ENCODE data around the gene PAPOLB.

Gene PAPOLB

DNA sequence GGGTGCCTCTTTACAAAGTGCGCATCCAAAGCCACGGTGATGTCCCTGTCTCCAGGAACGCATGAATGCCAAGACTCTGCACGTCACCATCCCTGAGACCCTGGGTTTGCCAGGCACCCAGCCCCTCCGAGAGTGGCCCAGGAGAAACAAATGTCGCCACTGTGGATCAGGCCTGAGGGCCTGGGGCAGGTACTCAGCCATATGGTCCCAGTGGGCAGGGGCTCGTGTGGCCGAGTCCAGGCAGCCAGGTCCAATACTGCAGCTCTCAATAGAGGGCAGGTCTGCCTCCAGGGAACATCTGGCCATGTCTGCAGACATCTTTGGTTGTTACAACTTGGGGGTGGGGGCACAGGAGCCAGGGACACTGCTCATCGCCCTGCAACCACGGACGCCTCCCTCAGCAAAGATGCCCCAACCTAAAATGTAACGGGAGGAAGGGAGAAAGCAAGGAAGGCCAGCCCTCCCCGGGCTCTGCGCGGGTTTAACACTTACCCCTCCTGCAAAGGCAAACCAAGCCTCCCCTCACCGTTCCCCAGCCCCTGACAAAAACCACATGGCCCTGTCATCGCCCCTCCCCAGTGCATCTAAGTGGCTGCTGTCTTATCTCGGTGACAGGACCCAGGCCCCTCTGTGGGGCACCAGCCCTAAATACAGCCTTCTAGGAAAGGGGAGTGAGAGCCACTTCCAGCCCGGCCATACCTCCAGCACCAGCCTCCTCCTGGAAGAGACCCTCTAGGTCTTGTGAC, 10.3 kb upstream of the PAPOLB start:
- Histone ChIP-seq H3K9ac (no peak overlapping the region), H3K36me3 (ENCODE audit: control insufficient read depth, insufficient read depth, low read length) (no peaks in the 10 kb centered on the region), H3K27me3 (ENCODE audit: control insufficient read depth, insufficient read depth, low read length) (no peaks in the 10 kb centered on the region), H3K4me3 (ENCODE audit: low read depth, low read length) (no peak overlapping the region), H3K79me2 (peaks cover 3% of the 10 kb centered on the region), H3K27ac (no peak overlapping the region), H2AFZ (no peak overlapping the region), H3K4me1 (no peaks in the 10 kb centered on the region), H3K9me3 (ENCODE audit: control insufficient read depth, low read length) (no peaks in the 10 kb centered on the region), H3K4me2 (ENCODE audit: low read length) (no peak overlapping the region)
- TF ChIP-seq, protein P1, sequence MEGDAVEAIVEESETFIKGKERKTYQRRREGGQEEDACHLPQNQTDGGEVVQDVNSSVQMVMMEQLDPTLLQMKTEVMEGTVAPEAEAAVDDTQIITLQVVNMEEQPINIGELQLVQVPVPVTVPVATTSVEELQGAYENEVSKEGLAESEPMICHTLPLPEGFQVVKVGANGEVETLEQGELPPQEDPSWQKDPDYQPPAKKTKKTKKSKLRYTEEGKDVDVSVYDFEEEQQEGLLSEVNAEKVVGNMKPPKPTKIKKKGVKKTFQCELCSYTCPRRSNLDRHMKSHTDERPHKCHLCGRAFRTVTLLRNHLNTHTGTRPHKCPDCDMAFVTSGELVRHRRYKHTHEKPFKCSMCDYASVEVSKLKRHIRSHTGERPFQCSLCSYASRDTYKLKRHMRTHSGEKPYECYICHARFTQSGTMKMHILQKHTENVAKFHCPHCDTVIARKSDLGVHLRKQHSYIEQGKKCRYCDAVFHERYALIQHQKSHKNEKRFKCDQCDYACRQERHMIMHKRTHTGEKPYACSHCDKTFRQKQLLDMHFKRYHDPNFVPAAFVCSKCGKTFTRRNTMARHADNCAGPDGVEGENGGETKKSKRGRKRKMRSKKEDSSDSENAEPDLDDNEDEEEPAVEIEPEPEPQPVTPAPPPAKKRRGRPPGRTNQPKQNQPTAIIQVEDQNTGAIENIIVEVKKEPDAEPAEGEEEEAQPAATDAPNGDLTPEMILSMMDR (IDR thresholded peaks at IDR 0.05), result no peak

DNA sequence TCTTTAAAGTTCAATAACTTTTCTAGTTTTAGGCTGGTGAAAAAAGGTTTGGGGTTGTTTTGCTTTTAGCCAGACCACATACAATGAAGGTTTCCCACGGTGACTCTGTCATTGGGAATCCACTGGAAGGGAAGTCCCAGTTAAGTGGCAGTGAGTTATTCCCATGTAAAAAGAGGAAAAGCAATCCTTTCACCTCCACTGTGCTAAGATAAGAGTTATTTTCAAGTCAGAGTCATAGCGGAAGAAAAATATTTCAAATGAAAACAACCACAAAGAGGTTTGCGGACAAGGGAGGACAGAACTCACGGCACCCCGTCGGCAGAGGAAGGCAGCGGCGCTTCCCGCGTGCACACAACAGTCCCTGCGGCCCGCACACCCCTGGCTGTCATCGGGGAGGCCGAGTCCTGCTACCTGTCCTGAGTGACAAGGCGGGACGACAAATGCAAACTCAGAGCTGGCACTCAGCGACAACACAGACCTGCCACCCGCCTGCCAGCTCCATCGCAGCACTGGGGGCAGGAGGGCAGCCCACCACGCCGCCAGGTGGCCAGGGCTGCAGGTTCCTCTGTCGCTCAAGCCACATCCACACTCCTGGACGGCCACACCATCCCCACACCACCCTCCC, 9.3 kb upstream of the PAPOLB start:
- Histone ChIP-seq H3K27me3 (ENCODE audit: control insufficient read depth, insufficient read depth, low read length) (no peaks in the 10 kb centered on the region), H3K4me2 (ENCODE audit: low read length) (no peak overlapping the region), H3K4me1 (no peaks in the 10 kb centered on the region), H3K79me2 (peaks cover 3% of the 10 kb centered on the region), H2AFZ (no peak overlapping the region), H3K9ac (no peak overlapping the region), H3K9me3 (ENCODE audit: control insufficient read depth, low read length) (no peaks in the 10 kb centered on the region), H3K27ac (no peak overlapping the region), H3K4me3 (ENCODE audit: low read depth, low read length) (no peak overlapping the region), H3K36me3 (ENCODE audit: control insufficient read depth, insufficient read depth, low read length) (no peaks in the 10 kb centered on the region)
- TF ChIP-seq, protein P1 (IDR thresholded peaks at IDR 0.05), result no peak

DNA sequence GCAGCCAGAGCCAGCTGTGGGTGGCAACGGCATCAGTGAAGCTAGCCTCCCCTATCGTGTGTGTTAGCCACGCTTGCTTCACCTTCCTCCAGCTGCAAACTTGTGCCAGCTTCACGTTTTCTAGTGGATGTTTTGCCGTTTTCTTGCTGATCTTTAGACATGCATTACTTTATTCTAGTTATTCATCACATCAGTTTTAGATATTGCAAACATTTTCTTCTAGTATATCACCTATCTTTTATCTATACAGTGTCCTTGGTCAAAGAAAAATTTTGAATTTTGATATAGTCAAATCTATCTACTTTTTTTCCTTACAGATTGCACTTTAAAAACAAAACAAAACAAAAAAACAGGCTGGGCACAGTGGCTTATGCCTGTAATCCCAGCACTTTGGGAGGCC, 6.7 kb upstream of the PAPOLB start:
- Histone ChIP-seq H3K27ac (no peak overlapping the region), H3K4me2 (ENCODE audit: low read length) (no peak overlapping the region), H2AFZ (no peak overlapping the region), H3K27me3 (ENCODE audit: control insufficient read depth, insufficient read depth, low read length) (no peaks in the 10 kb centered on the region), H3K9me3 (ENCODE audit: control insufficient read depth, low read length) (no peaks in the 10 kb centered on the region), H3K4me1 (no peaks in the 10 kb centered on the region), H3K79me2 (no peaks in the 10 kb centered on the region), H3K9ac (no peak overlapping the region), H3K36me3 (ENCODE audit: control insufficient read depth, insufficient read depth, low read length) (no peaks in the 10 kb centered on the region), H3K4me3 (ENCODE audit: low read depth, low read length) (no peak overlapping the region)
- TF ChIP-seq, protein P1 (IDR thresholded peaks at IDR 0.05), result no peak

DNA sequence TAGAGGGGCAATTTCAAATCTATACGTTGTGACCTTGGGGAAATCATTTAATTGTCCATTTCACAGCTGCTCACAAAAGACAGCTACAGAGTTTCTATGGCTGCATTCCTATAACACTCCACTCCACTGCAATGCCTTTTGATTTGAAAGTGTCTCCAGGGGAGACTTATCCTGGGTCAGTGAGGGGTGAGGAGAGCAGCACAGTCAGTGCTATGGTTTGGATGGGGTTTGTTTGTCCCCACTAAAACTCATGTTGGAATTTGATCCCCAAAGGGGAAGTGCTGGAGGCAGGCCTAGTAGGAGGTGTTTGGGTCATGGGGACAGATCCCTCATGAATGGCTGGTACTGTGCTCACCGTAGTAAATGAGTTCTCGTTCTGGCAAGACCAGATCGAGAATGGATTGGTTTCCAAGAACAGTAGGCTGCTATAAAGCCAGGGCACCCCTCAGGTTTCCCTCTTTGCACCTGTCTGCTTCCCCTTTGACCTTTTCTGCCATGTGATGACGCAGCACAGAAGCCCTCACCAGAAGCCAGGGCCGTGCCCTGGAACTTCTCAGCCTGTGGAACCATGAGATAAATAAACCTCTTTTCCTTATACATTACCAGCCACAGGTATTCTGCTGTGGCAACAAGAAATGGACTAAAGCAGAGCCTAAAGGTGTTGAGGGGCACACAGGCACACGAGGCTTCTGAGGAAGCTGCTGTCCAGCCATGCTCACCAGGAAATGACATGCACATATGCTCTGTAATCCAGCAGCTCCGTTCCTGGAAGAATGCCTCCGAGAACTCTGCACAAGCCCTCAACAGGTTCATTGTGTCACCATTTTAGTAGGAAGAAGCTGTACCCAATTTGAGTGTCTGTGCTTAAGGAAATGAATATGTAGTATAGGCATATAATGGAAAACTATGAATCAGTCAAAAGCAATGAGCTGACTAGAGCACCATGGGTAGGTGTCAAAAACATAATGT, 5.0 kb upstream of the PAPOLB start:
- Histone ChIP-seq H3K27me3 (ENCODE audit: control insufficient read depth, insufficient read depth, low read length) (no peaks in the 10 kb centered on the region), H3K4me1 (no peaks in the 10 kb centered on the region), H3K4me3 (ENCODE audit: low read depth, low read length) (no peak overlapping the region), H3K9me3 (ENCODE audit: control insufficient read depth, low read length) (no peaks in the 10 kb centered on the region), H3K27ac (no peak overlapping the region), H2AFZ (no peak overlapping the region), H3K9ac (no peak overlapping the region), H3K36me3 (ENCODE audit: control insufficient read depth, insufficient read depth, low read length) (no peaks in the 10 kb centered on the region), H3K4me2 (ENCODE audit: low read length) (no peak overlapping the region), H3K79me2 (no peaks in the 10 kb centered on the region)
- TF ChIP-seq, protein P1 (IDR thresholded peaks at IDR 0.05), result no peak

All from parathyroid adenoma (tissue), 2 donors.